Motor neuron (in vitro differentiated cells): ENCODE measurements around the gene KCNJ16. TPM values are rescaled to one million over a fixed set of nuclear protein-coding genes. Genes with fewer than 3 reads are reported as not detected.
"Not testable (repeated sequence)": the region's sequence is repeated elsewhere in the genome, so short reads cannot be mapped to it uniquely, and the experiment has no call there.

Source experiments
- ATAC-seq, 8 experiments: fragments of 200-7000 bp; cut with Tn5 transposase; replicated peaks in 6 of 8; 2 replicates each; pipeline ENCODE4 v1.8.0; 2021; ENCODE audit warnings: mild to moderate bottlenecking in 8 of 8, moderate library complexity in 8 of 8
- H3K27ac ChIP-seq, 2 donors: fragments of 250-450 bp; sonication (Bioruptor Pico); 2 replicates each; pipeline ENCODE4 v1.9.0; 2021; ENCODE audit warnings: antibody characterized with exemption in 2 of 2, mild to moderate bottlenecking in 2 of 2, moderate library complexity in 1 of 2
- H3K4me1 ChIP-seq, 2 donors: fragments of 250-450 bp; sonication (Bioruptor Pico); replicated peaks in 1 of 2; 2 replicates each; pipeline ENCODE4 v1.6.1; 2021; ENCODE audit warnings: antibody characterized with exemption in 2 of 2, mild to moderate bottlenecking in 2 of 2, moderate library complexity in 1 of 2
- H3K4me3 ChIP-seq, 5 donors: fragments of 250-450 bp; sonication (Bioruptor Pico); 2 replicates each; pipeline ENCODE4 v1.9.0; 2021; ENCODE audit warnings: antibody characterized with exemption in 5 of 5, mild to moderate bottlenecking in 5 of 5, moderate library complexity in 4 of 5
- whole genome bisulfite sequencing, 10 experiments: fragments of 450-650 bp; shearing (Covaris generic); methylation state at CpG; one replicate each; pipeline ENCODE4 v1.0.0; 2022; 5-methylcytosine and 5-hydroxymethylcytosine counted together
- in situ Hi-C, 9 experiments: fragments of 400-800 bp; cut with MboI; loops; one replicate each; pipeline ENCODE4 v1.15.0; 2021; ENCODE audit warnings: low sequenced_read_pairs in 9 of 9, low pct_unique_long_range_greater_than_20kb in 2 of 9; ENCODE audit not compliant: unreplicated experiment in 9 of 9
- total RNA-seq, 8 experiments: library from RNA; unstranded; fragments of 300-600 nt; gene quantifications; 2 replicates each; pipeline versions ENCODE4 v1.2.3 to v1.2.4, GENCODE V29; 2022

Gene KCNJ16
- 1 to 10 TPM in 1 of 8 experiments, under 1 TPM in 6, not detected in 1; 0.10 to 6.4 (median 0.21) TPM for total RNA-seq

GRCh38 chr17:70074956-70075355 lies at the start of gene KCNJ16:
TSS of gene KCNJ16 (plus strand) at chr17:70075225. CDS start at chr17:70132088, 56,863 bp downstream.
- Histone ChIP-seq H3K4me1 (peaks cover 0 to 13% of the 10 kb centered on the region in 2 donors), H3K27ac (no peak within 1 kb of the TSS), H3K4me3 (no peak within 1 kb of the TSS)
- in situ Hi-C loops: no loop called here
- WGBS, 10 experiments: 0 to 80% (median 77%) methylated on average over 1 to 4 of the region's 4 CpGs; no CpG with 5 or more reads in 4 of the 10 experiments
- ATAC-seq: peak in 3 of 8 experiments; percentile 44 to 88 (median 69)

- ATAC-seq: no peak
- in situ Hi-C loops: no loop called here
- Histone ChIP-seq H3K27ac (no peak overlapping the region), H3K4me1 (no peaks in the 10 kb centered on the region), H3K4me3 (no peak overlapping the region)
Measured at GRCh38 chr17:70028397-70028796, 46.6 kb upstream of the KCNJ16 start.

- H3K4me1 ChIP-seq: no peaks in the 10 kb centered on the region
- no peak overlapping the region for H3K27ac ChIP-seq
- WGBS, 10 experiments: 77 to 100% methylated on average over 2 of the region's 2 CpGs; no CpG with 5 or more reads in 8 of the 10 experiments
- in situ Hi-C loops: no loop called here
- ATAC-seq: no peak
- H3K4me3 ChIP-seq: no peak overlapping the region
Measured at GRCh38 chr17:70028978-70029767, 45.9 kb upstream of the KCNJ16 start.

DNA sequence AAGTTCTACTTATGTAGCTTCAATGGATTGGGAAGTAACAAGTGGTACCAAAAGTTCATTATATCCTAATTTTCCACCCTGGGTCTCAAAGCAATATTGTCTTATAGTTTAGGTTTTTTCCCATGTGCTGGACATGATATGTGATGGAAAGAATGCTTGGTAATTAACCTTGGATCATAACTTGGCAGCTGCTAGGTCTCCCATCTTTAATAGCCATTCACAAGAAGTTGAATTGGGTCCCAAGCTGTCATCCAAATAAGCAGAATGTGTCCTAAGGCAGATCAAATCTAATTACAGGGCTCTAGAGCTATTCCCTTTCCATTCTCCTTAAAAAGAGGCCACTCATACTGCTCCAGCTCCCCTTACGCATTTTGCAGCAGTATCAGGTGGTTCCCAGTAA lies 44.7 kb upstream of the KCNJ16 start:
- Histone ChIP-seq H3K4me1 (no peaks in the 10 kb centered on the region), H3K27ac (no peak overlapping the region), H3K4me3 (no peak overlapping the region)
- ATAC-seq: no peak
- 38 to 100% (median 86%) methylated on average over 1 of the region's 1 CpG; no CpG with 5 or more reads in 4 of the 10 experiments for WGBS, 10 experiments
- in situ Hi-C loops: no loop called here

GRCh38 chr17:70031341-70031740 lies 43.7 kb upstream of the KCNJ16 start:
- in situ Hi-C loops: no loop called here
- ATAC-seq: no peak

DNA sequence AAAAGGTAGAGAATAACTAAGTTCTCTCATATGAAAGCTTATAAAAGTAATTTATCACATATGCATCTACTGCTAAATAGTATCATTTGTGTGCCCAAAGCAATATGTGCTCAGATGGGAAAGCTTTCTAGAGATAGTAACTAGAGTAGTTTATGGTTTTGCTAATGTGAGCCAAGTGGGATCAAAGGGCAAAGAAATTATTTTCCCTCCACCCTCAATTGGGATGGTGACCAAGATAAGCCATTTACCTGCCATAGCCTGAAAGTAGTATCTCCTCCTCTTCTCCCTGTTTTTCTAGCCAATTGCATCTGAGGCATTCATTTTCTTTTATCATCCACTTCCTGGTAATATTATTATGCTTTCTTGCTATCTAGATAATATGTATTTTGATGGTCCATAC lies 41.9 kb upstream of the KCNJ16 start:
- Histone ChIP-seq H3K4me3 (no peak overlapping the region), H3K4me1 (no peaks in the 10 kb centered on the region), H3K27ac (no peak overlapping the region)
- in situ Hi-C loops: no loop called here
- ATAC-seq: no peak

More at GRCh38 chr17:70031341-70031740, 43.7 kb upstream of the KCNJ16 start:
- no peak overlapping the region for H3K4me3 ChIP-seq
- no peaks in the 10 kb centered on the region for H3K4me1 ChIP-seq
- H3K27ac ChIP-seq: no peak overlapping the region

- Histone ChIP-seq H3K4me3 (no peak overlapping the region), H3K27ac (no peak overlapping the region), H3K4me1 (no peaks in the 10 kb centered on the region)
- in situ Hi-C loops: no loop called here
- 35 to 94% (median 77%) methylated on average over 2 to 5 of the region's 5 CpGs for WGBS, 10 experiments
- ATAC-seq: no peak
Measured at GRCh38 chr17:70034158-70034557, 40.9 kb upstream of the KCNJ16 start.

GRCh38 chr17:70037498-70037897 lies 37.5 kb upstream of the KCNJ16 start:
- H3K4me3 ChIP-seq: no peak overlapping the region
- no peaks in the 10 kb centered on the region for H3K4me1 ChIP-seq
- in situ Hi-C loops: no loop called here
- no peak for ATAC-seq
- H3K27ac ChIP-seq: no peak overlapping the region
- WGBS, 10 experiments: 48 to 100% (median 77%) methylated on average over 1 to 2 of the region's 2 CpGs

DNA sequence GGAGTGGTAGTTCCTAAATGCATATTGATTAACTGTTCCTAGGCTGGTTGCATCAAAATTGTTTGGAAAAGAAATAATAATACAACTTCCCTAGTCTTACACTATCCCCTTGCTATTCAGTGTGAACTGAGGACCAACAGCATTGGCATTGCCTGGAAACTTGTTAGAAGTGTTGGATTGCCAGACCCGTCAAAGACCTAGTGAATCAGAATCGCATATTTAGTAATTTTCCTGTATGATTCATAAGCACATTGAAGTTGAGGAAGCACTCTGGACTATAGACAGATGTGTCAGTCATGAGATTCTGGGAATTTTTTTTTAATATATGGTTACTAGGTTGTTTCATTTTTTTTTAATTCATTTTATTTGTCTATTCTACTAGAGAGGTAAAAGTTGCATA lies 34.7 kb upstream of the KCNJ16 start:
- H3K4me3 ChIP-seq: no peak overlapping the region
- ATAC-seq: no peak
- 53 to 100% (median 88%) methylated on average over 1 to 2 of the region's 2 CpGs; no CpG with 5 or more reads in 4 of the 10 experiments for WGBS, 10 experiments
- no peak overlapping the region for H3K27ac ChIP-seq
- no peaks in the 10 kb centered on the region for H3K4me1 ChIP-seq
- in situ Hi-C loops: no loop called here

DNA sequence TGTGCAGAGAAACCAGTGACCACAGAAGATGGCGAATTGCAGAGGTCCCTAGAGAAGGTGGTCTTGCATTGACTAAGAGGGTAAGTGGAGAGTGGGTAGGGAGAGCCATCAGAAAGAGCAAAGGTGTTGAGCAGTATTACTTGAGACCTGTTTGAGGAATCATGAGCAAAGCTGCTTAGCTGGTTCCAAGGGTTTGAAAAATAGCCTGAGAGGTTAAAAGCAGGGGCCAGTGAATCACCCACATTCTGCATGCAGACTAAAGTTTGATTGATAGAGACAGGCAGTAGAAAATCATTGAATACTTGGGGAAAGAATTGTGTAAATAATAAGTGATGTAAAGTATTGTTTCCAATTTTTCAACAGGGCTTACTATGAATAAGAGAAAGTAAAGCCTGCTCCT lies 34.0 kb upstream of the KCNJ16 start:
- 20 to 100% (median 84%) methylated on average over 1 of the region's 1 CpG; no CpG with 5 or more reads in 6 of the 10 experiments for WGBS, 10 experiments
- peak in 1 of 8 experiments; percentile 32 for ATAC-seq
- H3K4me3 ChIP-seq: no peak overlapping the region
- in situ Hi-C loops: no loop called here
- no peak overlapping the region for H3K27ac ChIP-seq
- H3K4me1 ChIP-seq: no peaks in the 10 kb centered on the region

GRCh38 chr17:70041540-70041939 lies 33.5 kb upstream of the KCNJ16 start:
- Histone ChIP-seq H3K27ac (no peak overlapping the region), H3K4me1 (no peaks in the 10 kb centered on the region), H3K4me3 (no peak overlapping the region)
- 64 to 97% (median 92%) methylated on average over 2 to 6 of the region's 6 CpGs for WGBS, 10 experiments
- in situ Hi-C loops: no loop called here
- no peak for ATAC-seq

GRCh38 chr17:70045780-70046179 lies 29.2 kb upstream of the KCNJ16 start:
- H3K4me1 ChIP-seq, ATAC-seq, in situ Hi-C loops, H3K27ac ChIP-seq, H3K4me3 ChIP-seq: not testable (repeated sequence)
- 36 to 100% (median 88%) methylated on average over 2 to 5 of the region's 5 CpGs; no CpG with 5 or more reads in 1 of the 10 experiments for WGBS, 10 experiments

GRCh38 chr17:70047619-70048419 lies 27.2 kb upstream of the KCNJ16 start:
- no peak for ATAC-seq
- H3K4me3 ChIP-seq: no peak overlapping the region
- H3K4me1 ChIP-seq: no peaks in the 10 kb centered on the region
- H3K27ac ChIP-seq: no peak overlapping the region
- in situ Hi-C loops: no loop called here
- WGBS, 10 experiments: 0 to 100% (median 76%) methylated on average over 1 to 5 of the region's 5 CpGs; no CpG with 5 or more reads in 1 of the 10 experiments
